NCI-H526 (cell line): Measurements from ENCODE around the gene IL1R1.
A peak's percentile ranks its signal among the peaks of the same experiment; 100 is the strongest.

Experiments used
- DNase-seq, 2 experiments: peaks; one replicate each; lab custom pipeline; 2025; lab: John Stamatoyannopoulos, UW

Gene IL1R1

DNA sequence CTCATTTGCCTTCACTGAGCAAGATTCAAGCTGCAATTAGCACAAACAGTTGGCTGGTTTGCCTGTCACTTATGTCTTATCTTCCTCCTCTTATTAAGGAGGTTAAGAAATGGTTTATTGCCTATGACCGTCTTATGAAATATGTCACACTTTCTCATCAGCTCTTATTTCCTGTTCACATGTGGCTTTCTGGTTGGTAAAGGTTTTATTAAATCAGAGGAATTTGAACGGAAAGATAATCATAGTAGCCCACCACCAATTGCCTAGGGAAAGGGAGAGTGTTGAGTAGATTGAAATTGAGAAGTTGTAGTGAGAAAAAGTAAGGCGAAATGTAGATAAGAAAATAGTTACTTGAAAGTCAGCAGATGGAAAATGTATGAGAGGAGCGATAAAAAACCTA, 4.2 kb upstream of the IL1R1 start:
- no peak for DNase-seq

DNA sequence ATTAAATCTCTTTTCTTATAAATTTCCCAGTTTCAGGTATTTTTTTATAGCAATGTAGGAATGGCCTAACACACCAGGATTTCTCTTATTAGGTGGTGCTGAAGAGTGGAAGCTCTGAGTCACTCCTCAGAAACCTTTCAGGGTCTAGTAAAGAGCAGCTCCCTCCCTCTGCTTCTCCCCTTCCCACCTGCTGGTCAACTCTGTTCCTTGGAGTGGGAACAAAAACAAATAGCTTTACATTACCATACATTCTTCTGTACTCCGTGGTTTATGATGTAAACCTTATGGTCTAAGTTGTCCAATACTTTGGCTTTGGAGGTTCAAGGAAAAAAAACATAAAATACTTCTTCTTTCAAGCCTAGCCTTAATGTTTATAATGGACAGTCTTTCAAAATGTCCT, 2.7 kb upstream of the IL1R1 start:
- no peak for DNase-seq

DNA sequence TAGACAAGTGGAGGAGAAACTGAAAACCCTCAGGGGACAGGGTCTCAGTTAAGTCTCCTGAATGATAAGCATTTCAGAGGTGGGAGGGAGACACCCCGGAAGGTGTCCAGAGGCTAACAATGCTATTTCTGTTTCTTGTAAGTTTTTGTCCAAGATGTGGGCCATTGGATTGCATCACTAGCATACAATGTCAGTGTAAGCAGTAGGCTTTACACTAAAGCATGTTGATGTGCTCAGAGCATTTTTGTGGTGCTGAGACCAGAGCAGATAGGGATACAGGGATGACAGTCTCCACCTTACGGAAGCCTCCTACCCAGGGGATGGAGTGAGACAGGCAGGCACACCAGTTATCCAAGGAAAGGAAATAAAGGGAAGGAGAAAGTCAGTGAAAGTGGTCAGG, 2.2 kb upstream of the IL1R1 start:
- no peak for DNase-seq

DNA sequence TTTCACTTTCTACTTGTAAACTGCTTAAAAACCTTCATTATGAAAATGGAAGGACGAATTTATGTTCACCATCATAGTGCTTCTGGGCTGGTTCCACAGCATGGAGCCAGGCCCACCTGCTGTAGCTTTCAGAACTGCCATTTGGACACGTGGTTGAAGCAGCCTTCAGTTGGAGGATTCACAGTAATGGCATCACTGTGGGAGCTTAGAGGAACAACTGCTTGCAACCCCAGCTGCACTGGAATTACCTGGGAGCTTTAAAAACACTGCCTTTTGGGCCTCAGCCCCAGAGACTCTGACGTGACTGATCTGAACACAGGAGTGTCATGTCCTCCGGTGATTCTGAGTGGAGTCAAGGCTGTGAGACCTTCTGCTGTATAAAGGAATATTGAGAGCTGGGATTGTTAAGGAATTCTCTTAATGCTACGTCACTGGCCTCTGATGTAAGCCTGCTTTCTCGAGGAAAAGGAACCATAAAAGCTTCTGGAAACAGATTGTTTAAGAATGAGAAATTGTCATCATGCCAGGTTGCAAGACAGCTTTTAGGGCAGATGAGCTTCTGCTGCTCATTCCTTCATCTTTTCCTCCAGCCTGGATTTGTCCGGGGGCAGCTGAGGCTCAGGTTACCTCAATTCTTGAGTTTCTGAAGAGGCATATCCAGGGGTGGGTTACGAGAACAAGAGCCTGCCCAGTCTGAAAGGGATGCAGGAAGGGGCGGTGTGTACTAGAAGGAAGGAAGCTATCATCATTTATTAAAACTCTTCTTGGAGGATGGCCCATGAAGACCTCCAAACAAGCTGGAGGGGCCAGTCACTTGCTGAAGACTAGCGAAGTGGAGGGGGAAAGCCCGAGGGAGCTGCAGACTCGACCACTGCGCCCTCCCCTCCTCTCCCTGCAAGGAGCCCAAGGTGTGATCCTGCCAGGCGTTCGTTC, 1.3 kb upstream of the IL1R1 start:
- no peak for DNase-seq

DNA sequence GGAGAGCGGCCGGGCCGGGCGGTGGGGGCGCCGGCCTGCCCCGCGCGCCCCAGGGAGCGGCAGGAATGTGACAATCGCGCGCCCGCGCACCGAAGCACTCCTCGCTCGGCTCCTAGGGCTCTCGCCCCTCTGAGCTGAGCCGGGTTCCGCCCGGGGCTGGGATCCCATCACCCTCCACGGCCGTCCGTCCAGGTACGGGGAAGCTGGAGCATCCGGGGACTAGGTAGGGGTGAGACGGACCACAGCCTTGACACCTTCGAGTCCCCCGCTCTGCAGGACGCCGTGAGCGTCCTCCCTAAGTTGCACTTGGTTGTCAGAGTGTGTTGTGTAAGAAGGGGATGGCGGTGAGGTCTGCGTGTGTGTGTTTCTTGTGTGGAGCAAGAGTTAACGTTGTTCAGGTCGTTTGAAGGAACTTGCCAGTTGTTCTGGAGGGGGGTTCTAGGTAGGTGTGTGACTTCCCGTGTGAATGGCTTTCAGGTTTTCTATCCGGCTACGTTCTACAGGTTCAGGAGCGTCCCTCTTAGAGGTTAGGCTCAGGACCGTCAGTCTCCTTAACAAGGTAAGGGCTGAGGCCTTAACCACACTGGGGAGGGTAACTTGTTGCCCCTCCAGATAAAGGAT, 393 bp downstream of the IL1R1 start:
- no peak for DNase-seq

DNA sequence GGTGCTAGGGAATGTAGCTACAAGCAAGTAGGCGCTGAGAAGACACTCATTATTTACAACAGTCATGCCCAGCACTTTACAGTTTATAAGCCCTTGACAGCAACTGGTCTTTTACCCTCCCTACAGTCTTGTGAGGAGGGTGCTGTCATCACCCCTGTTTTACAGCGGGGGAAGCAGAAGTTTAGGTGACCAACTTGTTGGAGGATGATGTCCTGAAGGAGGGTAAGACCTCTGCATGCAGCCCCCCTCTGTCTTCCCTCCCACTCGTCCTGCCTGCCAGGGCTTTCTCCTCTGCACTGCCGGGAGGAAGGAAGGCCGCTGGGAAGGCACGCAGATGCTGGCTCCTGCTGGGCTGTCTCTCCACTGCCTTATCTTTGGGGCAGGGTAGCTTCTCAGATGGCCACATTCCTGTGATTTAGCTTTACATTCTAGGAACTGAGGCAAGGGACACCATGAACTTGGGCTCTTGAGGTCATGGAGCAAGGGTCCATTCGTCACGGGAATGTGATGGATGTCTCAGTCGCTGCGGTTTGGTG, 972 bp downstream of the IL1R1 start:
- DNase-seq: no peak

DNA sequence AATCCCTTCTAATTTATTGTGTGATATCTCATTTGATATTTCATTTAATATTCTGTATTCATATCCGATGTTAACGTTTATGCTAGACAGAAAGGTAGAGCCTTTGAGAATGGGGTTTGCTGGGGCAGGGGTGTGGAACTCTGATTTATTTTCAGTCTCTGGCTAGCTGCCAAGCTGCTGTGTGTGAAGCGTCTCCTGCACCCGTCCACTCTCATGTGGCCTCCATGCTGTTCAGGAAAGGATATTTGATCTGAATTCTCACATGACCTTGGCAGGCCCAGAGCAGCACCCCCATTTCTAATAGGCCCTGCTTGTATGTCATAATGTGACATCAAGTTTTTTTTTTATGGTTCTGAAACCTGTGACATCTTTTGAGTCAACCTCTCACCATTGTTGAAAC, 1.6 kb downstream of the IL1R1 start:
- no peak for DNase-seq

DNA sequence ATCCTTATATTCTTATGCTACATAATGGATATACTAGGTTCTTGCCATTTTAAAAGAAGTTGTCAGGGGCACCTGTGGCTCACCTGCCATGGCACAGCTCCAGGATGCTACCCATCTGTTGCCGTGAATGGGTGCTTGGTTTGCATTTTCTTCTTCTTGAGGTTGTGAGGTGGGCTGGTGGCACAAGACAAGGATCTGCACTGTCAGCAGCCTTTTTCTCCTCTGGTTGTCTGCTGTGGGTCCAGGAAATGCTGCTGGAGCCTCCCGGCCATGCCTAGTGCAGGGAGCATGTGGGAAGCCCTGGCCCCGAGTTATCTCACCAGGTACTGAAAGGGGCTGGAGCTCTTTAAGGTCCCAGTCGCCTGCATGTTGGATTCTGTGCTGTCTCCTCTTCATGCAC, 2.6 kb downstream of the IL1R1 start:
- DNase-seq: no peak

DNA sequence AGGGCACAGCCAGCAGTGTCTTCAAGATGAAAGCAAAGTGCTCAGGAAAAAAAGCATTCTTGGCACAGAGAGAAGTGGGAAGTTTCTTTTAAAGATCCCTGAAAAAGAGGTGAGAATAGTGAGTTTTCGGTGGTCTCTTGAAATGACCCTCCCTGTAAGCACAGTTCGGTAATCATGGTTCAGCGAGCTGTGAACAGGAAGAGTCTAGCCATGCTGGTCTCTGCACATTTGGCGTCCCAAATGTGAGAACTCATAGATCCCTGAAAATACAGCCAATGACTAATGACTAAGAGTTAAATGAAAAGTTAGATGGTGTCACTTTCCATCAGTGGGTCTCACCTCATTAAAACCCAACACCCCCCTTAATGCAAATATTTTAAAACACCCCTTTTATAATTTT, 3.4 kb downstream of the IL1R1 start:
- no peak for DNase-seq

DNA sequence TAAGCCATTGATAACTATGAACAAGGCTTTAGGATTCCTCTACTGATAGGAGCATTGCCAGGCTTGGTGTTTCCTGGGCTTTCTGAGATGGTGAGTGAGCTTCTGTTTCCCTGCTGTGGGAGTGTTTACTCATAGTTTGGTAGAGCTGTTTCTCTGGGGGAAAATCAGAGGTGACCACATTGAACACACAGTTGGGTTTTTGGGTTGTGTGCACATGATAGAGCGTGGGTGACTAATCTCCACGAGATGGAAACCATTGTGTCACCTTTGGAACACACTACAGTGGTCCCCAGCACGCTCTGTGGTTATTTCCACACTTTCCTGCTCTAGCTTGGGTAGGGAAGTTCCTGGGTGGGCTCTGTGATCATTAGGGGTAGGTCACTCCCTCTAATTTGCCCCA, 5.4 kb downstream of the IL1R1 start:
- DNase-seq: no peak

DNA sequence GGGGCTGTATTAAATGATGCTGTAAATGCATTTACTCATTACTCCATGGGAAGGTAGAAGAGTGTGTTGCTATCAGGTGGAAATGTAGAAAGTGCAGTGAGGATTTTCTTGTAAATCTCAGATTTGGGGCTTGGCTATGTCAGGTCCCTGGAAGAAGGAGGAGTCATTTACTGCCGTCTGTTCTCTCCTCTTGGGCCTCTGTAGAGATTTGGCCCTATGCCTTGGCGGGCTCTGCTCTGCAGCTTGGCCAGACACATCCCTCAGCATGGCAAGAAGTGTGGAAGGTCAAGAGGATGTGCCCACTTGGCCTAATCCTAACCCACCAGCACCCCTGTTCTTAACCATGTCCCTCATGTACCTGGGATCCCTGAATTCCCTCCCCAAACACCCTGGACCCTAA, 6.7 kb downstream of the IL1R1 start:
- DNase-seq: no peak

DNA sequence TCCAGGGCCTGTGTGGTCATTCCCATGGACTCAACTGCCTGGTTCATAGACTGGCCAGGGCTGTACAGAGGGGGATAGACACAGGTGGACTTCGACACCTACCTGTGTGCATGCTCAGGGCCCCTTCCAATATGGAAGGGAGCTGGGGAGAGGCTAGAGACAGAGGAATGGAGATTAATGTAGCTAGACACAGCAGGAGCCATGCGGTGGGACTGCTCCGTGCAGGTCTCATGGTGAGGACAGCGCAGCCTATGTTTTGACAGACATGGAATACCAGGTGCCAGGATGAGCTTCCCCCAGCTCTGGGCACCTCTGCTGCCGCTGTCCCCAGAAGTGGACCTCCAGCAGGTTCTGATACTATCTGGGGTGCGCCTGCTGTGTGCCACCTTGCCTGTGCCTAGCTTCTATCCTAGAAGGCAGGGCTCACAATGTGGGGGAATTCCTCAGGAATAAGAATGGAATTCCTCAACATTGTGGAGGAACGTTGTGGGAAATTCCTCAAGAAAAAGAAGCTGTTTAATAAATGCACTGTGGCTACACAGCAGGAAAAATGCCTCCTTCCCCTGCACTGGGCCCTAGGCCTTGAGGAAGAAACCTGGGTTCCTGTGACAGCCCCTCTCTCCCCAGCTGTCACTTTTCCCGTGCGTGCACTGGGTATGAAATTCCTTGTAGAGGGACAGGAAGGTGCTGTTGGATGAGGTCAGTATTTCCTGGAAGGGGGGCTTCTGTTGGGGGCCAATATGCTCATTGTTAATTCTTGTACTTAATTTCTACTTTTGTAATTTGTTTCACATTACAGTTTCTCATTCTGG, 7.3 kb downstream of the IL1R1 start:
- no peak for DNase-seq

DNA sequence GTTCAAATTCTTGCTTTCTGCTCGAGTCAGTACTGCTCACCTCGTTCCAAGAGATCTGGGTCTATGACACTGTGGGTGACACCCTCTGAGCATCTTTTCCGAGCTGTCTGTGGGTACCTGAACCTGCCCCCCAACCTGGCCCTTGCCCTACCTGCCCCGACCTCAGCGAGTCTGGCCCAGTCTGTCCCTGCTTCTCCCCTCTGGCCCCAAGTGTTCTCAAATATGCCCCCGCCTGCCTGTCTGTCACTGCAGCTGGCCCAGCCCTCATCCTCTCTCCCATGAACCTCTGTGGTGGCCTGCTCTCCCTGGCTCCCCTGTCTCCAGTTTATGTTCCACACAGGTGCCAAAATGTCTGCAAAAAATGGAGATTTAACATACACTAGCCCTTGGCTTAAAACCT, 11.8 kb downstream of the IL1R1 start:
- DNase-seq: no peak

DNA sequence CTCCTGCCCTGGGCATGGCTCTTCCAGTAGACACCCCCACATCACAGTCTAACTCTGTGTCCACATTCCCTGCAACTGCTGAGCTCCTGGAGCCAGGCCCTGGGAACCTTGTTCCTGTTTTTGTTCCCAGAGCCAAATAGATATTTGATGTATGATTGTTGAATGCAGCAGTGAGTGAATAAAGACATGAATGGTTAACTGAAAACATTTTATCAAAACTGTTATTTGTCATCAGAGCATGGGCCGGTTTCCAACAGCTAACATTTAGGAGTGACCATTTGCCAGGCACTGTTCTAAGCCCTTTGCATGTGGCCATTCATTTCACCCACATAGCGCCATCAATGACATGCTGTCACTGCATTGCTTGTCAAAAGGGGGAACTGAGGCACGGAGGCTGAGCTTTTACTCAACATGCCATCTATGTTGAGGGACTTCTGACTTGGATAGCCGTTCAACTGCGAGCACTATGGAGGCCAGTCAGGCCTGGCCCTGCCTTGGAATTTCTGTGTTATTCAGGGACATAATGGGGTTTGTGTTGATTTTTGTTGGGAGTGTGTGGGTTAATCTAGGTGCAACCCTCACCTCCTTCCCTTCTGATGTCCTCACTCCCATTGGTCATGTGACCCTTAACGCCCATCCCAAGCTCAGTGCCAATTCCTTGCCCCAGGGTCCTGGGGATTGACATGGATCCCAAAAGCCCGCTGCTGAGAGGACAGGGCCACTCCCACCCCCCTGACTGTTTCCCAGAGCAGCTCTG, 12.6 kb downstream of the IL1R1 start:
- no peak for DNase-seq

DNA sequence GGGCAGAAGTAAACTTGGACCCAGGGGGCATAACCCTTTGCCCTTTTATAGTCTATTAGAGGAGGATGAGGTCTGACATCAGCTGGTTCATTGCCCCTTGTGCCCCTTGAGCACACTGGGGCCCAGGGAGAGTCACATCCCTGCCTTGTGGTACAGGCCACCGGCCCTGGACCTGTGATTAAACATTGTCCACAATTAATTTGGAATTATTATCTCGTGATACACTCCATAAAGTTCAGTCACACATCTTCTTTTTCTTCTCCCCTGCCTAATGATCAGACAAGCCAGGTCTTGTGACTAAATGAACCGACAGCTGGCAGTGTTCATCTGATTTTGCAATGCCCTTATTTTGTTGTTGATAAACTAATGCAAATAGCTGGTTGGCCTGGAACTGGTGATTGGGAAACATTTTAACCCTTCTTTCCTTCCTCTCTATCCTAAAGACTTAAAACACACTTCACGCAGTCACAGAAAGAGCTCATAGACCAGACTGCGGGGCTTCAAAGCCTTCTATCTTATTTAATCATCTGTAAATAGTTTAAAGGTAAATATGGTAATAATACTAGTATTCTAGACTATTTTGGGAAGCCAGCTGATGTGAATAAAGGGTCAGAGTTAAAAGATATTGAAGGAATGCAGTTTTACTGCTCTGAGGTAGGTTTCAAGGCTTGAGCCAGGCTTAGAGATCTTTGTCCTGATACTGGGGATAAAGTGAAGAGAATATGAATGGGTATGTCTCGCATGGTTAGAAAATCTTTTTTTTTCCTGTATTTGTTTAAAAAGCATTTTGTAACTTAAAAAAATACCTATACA, 13.4 kb downstream of the IL1R1 start:
- no peak for DNase-seq

DNA sequence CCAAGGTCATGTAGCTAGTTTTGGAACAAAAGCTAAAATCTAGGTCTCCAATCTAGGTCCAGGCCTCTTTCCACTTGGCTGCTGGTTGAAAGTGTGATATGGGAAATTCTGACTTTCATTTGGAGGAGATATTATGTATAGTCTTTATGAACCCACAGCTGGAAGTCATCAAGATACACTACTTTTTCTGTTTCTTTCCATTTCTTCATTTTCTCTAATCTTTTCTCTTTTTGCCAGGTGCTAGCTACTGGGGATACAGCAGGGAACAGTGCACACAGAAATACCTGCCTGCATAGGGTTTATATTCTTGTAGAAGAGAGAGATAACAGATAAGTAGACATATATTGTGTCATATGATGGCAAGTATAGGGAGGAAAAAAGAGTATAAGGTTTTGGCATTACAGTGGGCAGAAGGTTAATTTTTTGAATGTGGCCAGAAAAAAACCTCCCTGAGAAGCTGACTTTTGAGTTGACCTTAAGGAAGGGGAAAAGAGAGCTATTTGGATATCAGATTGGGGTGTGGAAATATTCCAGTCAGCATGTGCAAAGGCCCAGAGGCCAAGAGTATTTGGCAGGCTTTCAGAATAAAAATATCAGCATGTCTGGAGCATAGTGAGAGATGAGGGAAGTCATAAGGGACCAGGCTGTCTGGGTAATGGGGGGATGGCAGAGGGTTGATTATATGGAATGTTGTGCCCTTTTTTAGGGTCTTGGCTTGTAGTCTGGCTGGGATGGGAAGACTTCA, 15.6 kb downstream of the IL1R1 start:
- DNase-seq: no peak

DNA sequence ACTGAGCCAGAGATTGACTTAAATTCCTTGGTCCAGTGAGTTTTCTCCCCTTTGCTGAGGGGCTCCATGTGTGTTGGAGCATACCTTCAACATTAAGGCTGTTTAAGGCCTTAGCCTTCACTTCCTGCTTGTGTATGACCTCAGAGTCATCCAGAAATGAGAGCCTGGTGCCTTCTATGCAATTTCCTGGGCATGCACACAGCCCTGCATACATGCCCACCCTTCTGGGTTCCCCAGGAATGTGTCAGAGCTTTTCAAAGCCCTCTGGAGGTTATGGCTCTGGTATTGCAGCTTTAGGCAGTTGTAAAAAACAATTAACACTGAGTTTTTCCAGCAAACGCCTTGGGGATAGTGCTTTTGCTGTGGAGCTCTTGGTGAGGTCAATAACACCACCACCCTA, 16.7 kb downstream of the IL1R1 start:
- DNase-seq: no peak

DNA sequence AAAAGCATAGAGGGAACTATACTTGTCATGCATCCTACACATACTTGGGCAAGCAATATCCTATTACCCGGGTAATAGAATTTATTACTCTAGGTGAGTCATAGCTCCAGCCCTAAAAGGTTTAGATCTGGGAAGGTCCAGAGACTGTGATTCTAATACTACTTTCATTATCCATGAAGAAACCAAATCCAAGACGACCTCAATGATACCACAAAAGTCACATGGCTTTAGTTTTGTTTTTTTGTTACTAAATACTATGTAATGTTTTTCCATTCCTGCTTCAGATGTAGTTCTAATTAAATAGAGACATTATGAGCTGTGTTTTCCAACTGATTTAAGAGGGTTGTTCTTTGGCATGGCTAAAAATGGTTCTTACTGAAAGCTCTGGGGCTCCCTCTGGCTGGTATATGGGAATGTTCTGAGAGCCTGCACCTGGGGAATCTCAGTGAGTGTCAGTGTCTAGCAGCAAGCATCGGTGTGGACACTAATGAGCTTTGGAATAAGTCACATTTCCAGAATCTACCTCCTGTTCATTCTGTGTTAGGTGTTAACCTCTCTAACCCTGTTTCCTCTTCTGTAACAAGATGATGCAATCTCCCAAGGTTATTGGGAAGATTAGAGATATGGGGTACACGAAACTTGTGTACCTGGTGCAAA, 23.8 kb downstream of the IL1R1 start:
- DNase-seq: peak in 1 of 2 experiments; percentile 34

DNA sequence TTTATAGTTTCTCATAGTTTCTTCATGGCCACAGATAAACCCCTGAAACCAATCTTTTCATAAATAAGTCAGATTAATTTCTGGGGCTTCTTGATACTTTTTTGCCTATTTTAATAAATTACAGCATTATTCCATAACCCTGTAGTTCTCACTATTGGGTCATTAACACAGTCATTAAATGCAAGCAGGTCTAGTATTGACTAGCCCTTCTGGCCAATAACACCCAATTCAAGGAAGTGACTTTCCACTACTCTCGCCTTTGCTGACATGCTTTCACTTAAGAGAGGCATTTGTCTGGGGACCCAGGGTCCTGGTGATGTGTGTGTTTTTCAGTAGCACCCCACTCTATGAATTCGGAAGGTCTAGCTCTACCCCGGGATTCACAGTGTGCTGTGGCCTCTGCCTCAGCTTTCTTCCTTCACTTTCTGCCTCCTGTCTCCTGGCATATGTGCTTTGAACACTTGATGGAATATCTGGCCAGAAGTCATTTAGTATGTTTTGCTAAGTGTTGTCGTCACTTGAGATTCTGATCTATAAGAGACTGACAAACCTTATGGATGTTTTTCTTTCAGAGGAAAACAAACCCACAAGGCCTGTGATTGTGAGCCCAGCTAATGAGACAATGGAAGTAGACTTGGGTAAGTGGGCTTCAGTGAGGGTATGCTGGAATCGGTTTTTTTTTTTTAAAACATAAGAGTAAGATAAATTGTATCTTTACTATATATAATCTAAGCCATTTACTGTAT, 25.7 kb downstream of the IL1R1 start:
- no peak for DNase-seq
